Rectal smooth muscle tissue (tissue), 1 donor: ENCODE data around the gene STARD3NL.
A peak's percentile ranks its signal among the peaks of the same experiment; 100 is the strongest.

Experiments
- H3K27ac ChIP-seq: one replicate; pipeline ENCODE4 v1.7.0; 2013; ENCODE audit warnings: low read depth, low read length, inconsistent platforms
- H3K27me3 ChIP-seq: one replicate; pipeline ENCODE4 v1.7.0; 2013; ENCODE audit warnings: low read length; ENCODE audit not compliant: control insufficient read depth, insufficient read depth
- H3K36me3 ChIP-seq: one replicate; pipeline ENCODE4 v1.7.0; 2013; ENCODE audit warnings: low read length; ENCODE audit not compliant: control insufficient read depth, insufficient read depth
- H3K4me1 ChIP-seq: one replicate; pipeline ENCODE4 v1.7.0; 2013; ENCODE audit warnings: low read length; ENCODE audit not compliant: control insufficient read depth, insufficient read depth
- H3K4me3 ChIP-seq: one replicate; pipeline ENCODE4 v1.7.0; 2013; ENCODE audit warnings: low read length
- H3K9ac ChIP-seq: one replicate; pipeline ENCODE4 v1.7.0; 2013; ENCODE audit warnings: low read length

Gene STARD3NL

GRCh38 chr7:38178004-38178694 lies at the start of gene STARD3NL:
STARD3NL (plus strand) TSS chr7:38178245; CDS start chr7:38207505, 29,260 bp downstream.
- peak within 1 kb of the TSS; percentile 77 for H3K4me3 ChIP-seq
- no peaks in the 10 kb centered on the region for H3K27me3 ChIP-seq
- H3K27ac ChIP-seq = peak within 1 kb of the TSS; percentile 90
- no peaks in the 10 kb centered on the region for H3K36me3 ChIP-seq
- H3K4me1 ChIP-seq = peaks cover 9% of the 10 kb centered on the region
- H3K9ac ChIP-seq = peak within 1 kb of the TSS; percentile 63

DNA sequence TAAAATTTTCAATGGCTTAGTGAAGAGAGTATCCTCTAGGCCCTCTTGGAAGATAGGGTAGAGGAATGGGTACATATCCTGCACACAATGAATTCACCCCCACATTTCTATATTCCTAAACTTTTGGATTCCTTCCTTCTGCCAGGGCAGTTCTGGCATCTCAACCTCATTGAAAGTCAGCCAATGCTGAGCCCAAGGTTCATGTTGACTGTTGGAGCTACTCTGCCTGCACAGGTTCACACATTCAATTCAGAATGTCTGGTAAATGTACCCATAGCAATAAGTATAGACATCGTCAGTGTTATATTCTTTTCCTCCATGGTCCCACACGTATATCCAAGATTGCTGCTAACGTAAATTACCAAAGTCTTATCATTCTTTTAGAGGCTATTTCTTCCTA lies 48.9 kb upstream of the STARD3NL start:
- Histone ChIP-seq H3K4me1 (no peaks in the 10 kb centered on the region), H3K27ac (no peak overlapping the region), H3K36me3 (no peaks in the 10 kb centered on the region), H3K4me3 (no peak overlapping the region), H3K9ac (no peak overlapping the region), H3K27me3 (no peaks in the 10 kb centered on the region)

- Histone ChIP-seq H3K27me3 (no peaks in the 10 kb centered on the region), H3K4me3 (no peak overlapping the region), H3K4me1 (no peaks in the 10 kb centered on the region), H3K27ac (no peak overlapping the region), H3K9ac (no peak overlapping the region), H3K36me3 (no peaks in the 10 kb centered on the region)
These were observed 48.5 kb upstream of the STARD3NL start for GRCh38 chr7:38129579-38129978.

DNA sequence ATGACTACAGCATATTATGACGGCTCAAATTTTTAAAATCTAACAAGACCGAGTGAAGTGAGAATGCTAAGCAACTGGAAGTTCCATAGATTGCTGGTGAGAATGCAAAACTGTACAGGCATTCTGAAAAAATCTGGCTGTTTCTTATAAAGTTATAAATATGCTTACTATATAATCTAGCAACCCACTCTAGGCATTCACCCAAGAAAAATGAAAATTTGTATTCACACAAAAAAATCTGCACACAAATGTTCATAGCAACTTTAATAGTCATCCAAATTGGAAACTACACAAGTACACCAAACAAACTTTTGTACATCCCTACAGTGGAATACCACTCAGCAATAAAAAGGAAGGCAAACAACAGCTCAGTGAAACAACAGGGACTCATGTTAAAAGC lies 39.9 kb upstream of the STARD3NL start:
- no peak overlapping the region for H3K4me3 ChIP-seq

DNA sequence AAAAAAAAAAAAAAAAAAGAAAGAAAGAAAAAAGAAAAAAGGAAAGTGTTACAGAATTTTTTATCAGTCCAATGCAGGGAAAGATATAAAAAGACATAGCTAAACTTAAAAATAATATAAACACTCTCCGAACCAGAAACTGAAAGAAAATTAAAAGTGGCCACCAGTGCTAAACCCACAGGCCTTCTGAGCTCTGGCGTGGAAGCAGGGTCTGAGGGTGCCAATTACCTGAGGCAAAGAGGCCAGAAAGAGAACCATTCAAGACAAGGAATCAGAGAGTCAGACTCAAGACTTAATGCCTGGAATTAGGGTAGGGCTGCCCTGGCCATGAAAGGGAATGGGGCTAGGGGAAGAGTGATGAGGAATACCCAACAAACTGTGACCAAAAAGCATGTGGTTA lies 36.9 kb upstream of the STARD3NL start:
- H3K27me3 ChIP-seq = no peaks in the 10 kb centered on the region
- no peak overlapping the region for H3K27ac ChIP-seq
- H3K9ac ChIP-seq = no peak overlapping the region
- no peaks in the 10 kb centered on the region for H3K4me1 ChIP-seq
- H3K4me3 ChIP-seq = no peak overlapping the region
- no peaks in the 10 kb centered on the region for H3K36me3 ChIP-seq

More for the DNA sequence above, 39.9 kb upstream of the STARD3NL start:
- no peak overlapping the region for H3K9ac ChIP-seq
- H3K4me1 ChIP-seq = no peaks in the 10 kb centered on the region
- H3K27me3 ChIP-seq = no peaks in the 10 kb centered on the region
- no peak overlapping the region for H3K27ac ChIP-seq
- no peaks in the 10 kb centered on the region for H3K36me3 ChIP-seq

GRCh38 chr7:38142736-38143135 lies 35.3 kb upstream of the STARD3NL start:
- no peak overlapping the region for H3K4me3 ChIP-seq
- H3K27ac ChIP-seq = no peak overlapping the region
- no peak overlapping the region for H3K9ac ChIP-seq
- no peaks in the 10 kb centered on the region for H3K4me1 ChIP-seq
- H3K27me3 ChIP-seq = no peaks in the 10 kb centered on the region
- H3K36me3 ChIP-seq = no peaks in the 10 kb centered on the region

- Histone ChIP-seq H3K36me3 (no peaks in the 10 kb centered on the region), H3K27me3 (no peaks in the 10 kb centered on the region), H3K27ac (no peak overlapping the region), H3K4me1 (no peaks in the 10 kb centered on the region), H3K4me3 (no peak overlapping the region), H3K9ac (no peak overlapping the region)
These were observed 31.0 kb upstream of the STARD3NL start for GRCh38 chr7:38147005-38147404.

GRCh38 chr7:38151556-38151955 lies 26.5 kb upstream of the STARD3NL start:
- Histone ChIP-seq H3K4me3 (no peak overlapping the region), H3K27me3 (no peaks in the 10 kb centered on the region), H3K36me3 (no peaks in the 10 kb centered on the region), H3K4me1 (no peaks in the 10 kb centered on the region), H3K9ac (no peak overlapping the region), H3K27ac (no peak overlapping the region)

- Histone ChIP-seq H3K27ac (no peak overlapping the region), H3K9ac (no peak overlapping the region), H3K4me3 (no peak overlapping the region), H3K4me1 (no peaks in the 10 kb centered on the region), H3K36me3 (no peaks in the 10 kb centered on the region), H3K27me3 (no peaks in the 10 kb centered on the region)
These were observed 24.5 kb upstream of the STARD3NL start for GRCh38 chr7:38153515-38153914.

- Histone ChIP-seq H3K27me3 (no peaks in the 10 kb centered on the region), H3K4me1 (no peaks in the 10 kb centered on the region), H3K4me3 (no peak overlapping the region), H3K9ac (no peak overlapping the region), H3K27ac (no peak overlapping the region), H3K36me3 (no peaks in the 10 kb centered on the region)
These were observed 23.8 kb upstream of the STARD3NL start for GRCh38 chr7:38154278-38154677.

- Histone ChIP-seq H3K4me3 (no peak overlapping the region), H3K27ac (no peak overlapping the region), H3K9ac (no peak overlapping the region), H3K27me3 (no peaks in the 10 kb centered on the region), H3K36me3 (no peaks in the 10 kb centered on the region), H3K4me1 (no peaks in the 10 kb centered on the region)
These were observed 18.0 kb upstream of the STARD3NL start for GRCh38 chr7:38160003-38160571.

DNA sequence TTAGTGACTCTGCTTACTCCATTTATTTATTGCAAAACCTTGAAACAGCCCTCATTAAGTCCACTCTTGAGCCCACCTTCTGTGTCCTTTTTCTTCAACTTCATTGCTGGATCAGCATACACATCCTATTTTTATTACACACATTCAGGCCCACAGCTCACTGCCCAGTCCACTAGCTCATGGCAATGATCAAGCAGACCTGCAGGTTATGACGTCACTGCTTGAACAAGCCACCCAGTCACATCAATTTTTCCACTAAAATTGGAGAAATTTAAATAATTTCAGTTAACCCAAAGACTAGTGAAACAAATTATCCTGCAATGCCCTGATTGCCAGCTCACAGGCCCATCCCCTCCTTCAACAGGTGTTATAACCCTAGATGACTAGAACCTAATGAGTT lies 16.0 kb upstream of the STARD3NL start:
- Histone ChIP-seq H3K27ac (no peak overlapping the region), H3K9ac (no peak overlapping the region), H3K4me1 (no peaks in the 10 kb centered on the region), H3K4me3 (no peak overlapping the region), H3K27me3 (no peaks in the 10 kb centered on the region), H3K36me3 (no peaks in the 10 kb centered on the region)

DNA sequence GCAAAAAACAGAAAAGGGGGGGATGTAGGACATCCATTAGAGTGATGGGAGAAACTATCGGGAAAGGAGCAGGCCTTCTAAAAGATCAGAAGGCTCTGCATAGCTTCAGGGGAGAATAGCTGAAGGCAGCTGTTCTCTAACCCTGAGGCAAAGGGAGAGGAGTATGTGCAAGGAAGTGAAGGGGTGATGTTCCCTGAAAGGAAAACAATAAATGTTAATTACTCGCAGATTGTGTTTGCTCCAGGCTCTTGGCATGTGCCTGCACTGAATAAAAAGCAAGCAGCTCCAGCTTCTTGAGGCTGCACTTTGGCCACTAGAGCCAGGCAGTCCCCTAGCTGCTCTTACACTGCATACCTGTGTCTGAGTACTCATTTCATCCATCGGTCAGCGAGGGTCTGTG lies 14.4 kb upstream of the STARD3NL start:
- H3K27ac ChIP-seq = no peak overlapping the region
- no peak overlapping the region for H3K4me3 ChIP-seq
- no peaks in the 10 kb centered on the region for H3K4me1 ChIP-seq
- no peak overlapping the region for H3K9ac ChIP-seq
- no peaks in the 10 kb centered on the region for H3K36me3 ChIP-seq
- no peaks in the 10 kb centered on the region for H3K27me3 ChIP-seq
